Sigmoid colon (tissue), 4 donors: ENCODE results near the gene HMCN1.

Source experiments
- EP300 ChIP-seq, 4 donors: sonication (generic); formaldehyde crosslinking; IDR thresholded peaks; one replicate each; pipeline ENCODE4 v1.6.1; 2017; ENCODE audit warnings: antibody characterized with exemption in 4 of 4
- POLR2A ChIP-seq, 2 donors: fragments of 450-650 bp; IDR thresholded peaks; one replicate each; pipeline ENCODE4 v1.6.1; 2016; ENCODE audit warnings: antibody characterized with exemption in 2 of 2, mild to moderate bottlenecking in 2 of 2, moderate library complexity in 2 of 2
- TF ChIP-seq, protein P1 (sequence below), 4 experiments: fragments of 450-650 bp in 3 of 4; fragments of 200-600 bp in 1 of 4; IDR thresholded peaks; one replicate each; pipeline ENCODE4 v1.5.1; 2016 to 2019; ENCODE audit warnings: antibody characterized with exemption in 4 of 4, mild to moderate bottlenecking in 3 of 4, moderate library complexity in 2 of 4

DNA sequence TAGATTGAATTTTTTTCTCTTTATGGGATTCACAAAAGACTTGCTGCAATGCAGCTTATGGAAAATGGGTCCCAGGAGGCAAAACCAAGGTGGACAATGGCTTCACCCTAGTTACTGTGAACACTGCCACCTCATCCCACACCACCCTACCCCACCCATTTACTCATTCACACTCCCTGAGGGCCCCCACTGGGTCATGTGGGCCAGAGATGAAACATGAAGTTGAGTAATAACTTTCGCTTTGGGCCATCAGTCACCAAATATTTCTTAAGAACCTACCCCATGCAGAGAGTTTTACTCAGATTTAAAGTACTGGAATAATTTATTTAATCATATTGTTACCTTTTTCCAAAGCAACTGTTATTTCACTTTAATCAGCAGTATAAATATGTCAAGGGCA, 449.0 kb downstream of the HMCN1 start:
- TF ChIP-seq EP300 (IDR thresholded peaks at IDR 0.05), result no peak
- TF ChIP-seq, protein P1, sequence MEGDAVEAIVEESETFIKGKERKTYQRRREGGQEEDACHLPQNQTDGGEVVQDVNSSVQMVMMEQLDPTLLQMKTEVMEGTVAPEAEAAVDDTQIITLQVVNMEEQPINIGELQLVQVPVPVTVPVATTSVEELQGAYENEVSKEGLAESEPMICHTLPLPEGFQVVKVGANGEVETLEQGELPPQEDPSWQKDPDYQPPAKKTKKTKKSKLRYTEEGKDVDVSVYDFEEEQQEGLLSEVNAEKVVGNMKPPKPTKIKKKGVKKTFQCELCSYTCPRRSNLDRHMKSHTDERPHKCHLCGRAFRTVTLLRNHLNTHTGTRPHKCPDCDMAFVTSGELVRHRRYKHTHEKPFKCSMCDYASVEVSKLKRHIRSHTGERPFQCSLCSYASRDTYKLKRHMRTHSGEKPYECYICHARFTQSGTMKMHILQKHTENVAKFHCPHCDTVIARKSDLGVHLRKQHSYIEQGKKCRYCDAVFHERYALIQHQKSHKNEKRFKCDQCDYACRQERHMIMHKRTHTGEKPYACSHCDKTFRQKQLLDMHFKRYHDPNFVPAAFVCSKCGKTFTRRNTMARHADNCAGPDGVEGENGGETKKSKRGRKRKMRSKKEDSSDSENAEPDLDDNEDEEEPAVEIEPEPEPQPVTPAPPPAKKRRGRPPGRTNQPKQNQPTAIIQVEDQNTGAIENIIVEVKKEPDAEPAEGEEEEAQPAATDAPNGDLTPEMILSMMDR (IDR thresholded peaks at IDR 0.05), result no peak
- TF ChIP-seq POLR2A (IDR thresholded peaks at IDR 0.05), result no peak
